ENCODE data around the gene NFE2L2.

Gene NFE2L2

GRCh38 chr2:177281400-177282180 is 17.1 kb upstream of the NFE2L2 start:
- Histone ChIP-seq H3K36me3 (ENCODE audit: insufficient read depth, low read length) (no peaks in the 10 kb centered on the region), H3K9ac (ENCODE audit: low read depth, low read length, poor library complexity, severe bottlenecking) (no peak overlapping the region), H3K27me3 (ENCODE audit: insufficient read depth, low read length, poor library complexity, severe bottlenecking) (no peaks in the 10 kb centered on the region), H4K20me1 (ENCODE audit: insufficient read depth, low read length, poor library complexity, severe bottlenecking) (no peaks in the 10 kb centered on the region), H3K9me3 (ENCODE audit: insufficient read depth, low read depth, low read length) (no peaks in the 10 kb centered on the region), H3K4me3 (ENCODE audit: low read length, poor library complexity, severe bottlenecking) (no peak overlapping the region), H2AFZ (ENCODE audit: low read length) (peak overlapping the region; percentile 23; the same call in 1 of the 2 replicates), H3K79me2 (ENCODE audit: insufficient read depth, low read length) (no peaks in the 10 kb centered on the region), H3K9me2 (replicated peaks; ENCODE audit: low read depth, low read length) (no peaks in the 10 kb centered on the region), H3F3A (ENCODE audit: low read depth) (no peaks in the 10 kb centered on the region), H3K4me2 (ENCODE audit: low read depth, low read length, poor library complexity, severe bottlenecking) (no peak overlapping the region), H3K4me1 (ENCODE audit: insufficient read depth, low read length, poor library complexity, severe bottlenecking) (peaks cover 25% of the 10 kb centered on the region)
- no peak for TF ChIP-seq EZH2phosphoT487 (IDR thresholded peaks at IDR 0.05; ENCODE audit: borderline replicate concordance)
- no peak for TF ChIP-seq CTCF (conservative IDR thresholded peaks at IDR 0.05; ENCODE audit: low read length)

GRCh38 chr2:177279847-177280246 is 15.3 kb upstream of the NFE2L2 start:
- no peaks in the 10 kb centered on the region for H3K36me3 ChIP-seq (ENCODE audit: insufficient read depth, low read length)
- no peak overlapping the region for H3K4me3 ChIP-seq (ENCODE audit: low read length, poor library complexity, severe bottlenecking)
- H3K9me2 ChIP-seq (replicated peaks; ENCODE audit: low read depth, low read length): no peaks in the 10 kb centered on the region
- TF ChIP-seq EZH2phosphoT487 (IDR thresholded peaks at IDR 0.05; ENCODE audit: borderline replicate concordance) (no peak), CTCF (conservative IDR thresholded peaks at IDR 0.05; ENCODE audit: low read length) (no peak)
- H3K9me3 ChIP-seq (ENCODE audit: insufficient read depth, low read depth, low read length): no peaks in the 10 kb centered on the region
- H3F3A ChIP-seq (ENCODE audit: low read depth): no peaks in the 10 kb centered on the region
- no peak overlapping the region for H3K4me2 ChIP-seq (ENCODE audit: low read depth, low read length, poor library complexity, severe bottlenecking)
- H3K4me1 ChIP-seq (ENCODE audit: insufficient read depth, low read length, poor library complexity, severe bottlenecking): peaks cover 18% of the 10 kb centered on the region
- no peaks in the 10 kb centered on the region for H3K27me3 ChIP-seq (ENCODE audit: insufficient read depth, low read length, poor library complexity, severe bottlenecking)
- H4K20me1 ChIP-seq (ENCODE audit: insufficient read depth, low read length, poor library complexity, severe bottlenecking): no peaks in the 10 kb centered on the region
- H3K79me2 ChIP-seq (ENCODE audit: insufficient read depth, low read length): no peaks in the 10 kb centered on the region
- H2AFZ ChIP-seq (ENCODE audit: low read length): no peak overlapping the region
- H3K9ac ChIP-seq (ENCODE audit: low read depth, low read length, poor library complexity, severe bottlenecking): no peak overlapping the region

- H3K9me2 ChIP-seq (replicated peaks; ENCODE audit: low read depth, low read length): no peaks in the 10 kb centered on the region
- H2AFZ ChIP-seq (ENCODE audit: low read length): no peak overlapping the region
- no peaks in the 10 kb centered on the region for H3K27me3 ChIP-seq (ENCODE audit: insufficient read depth, low read length, poor library complexity, severe bottlenecking)
- H4K20me1 ChIP-seq (ENCODE audit: insufficient read depth, low read length, poor library complexity, severe bottlenecking): no peaks in the 10 kb centered on the region
- peaks cover 14% of the 10 kb centered on the region for H3K4me1 ChIP-seq (ENCODE audit: insufficient read depth, low read length, poor library complexity, severe bottlenecking)
- no peaks in the 10 kb centered on the region for H3F3A ChIP-seq (ENCODE audit: low read depth)
- no peak overlapping the region for H3K4me2 ChIP-seq (ENCODE audit: low read depth, low read length, poor library complexity, severe bottlenecking)
- H3K36me3 ChIP-seq (ENCODE audit: insufficient read depth, low read length): no peaks in the 10 kb centered on the region
- H3K9me3 ChIP-seq (ENCODE audit: insufficient read depth, low read depth, low read length): no peaks in the 10 kb centered on the region
- no peak overlapping the region for H3K9ac ChIP-seq (ENCODE audit: low read depth, low read length, poor library complexity, severe bottlenecking)
- TF ChIP-seq EZH2phosphoT487 (IDR thresholded peaks at IDR 0.05; ENCODE audit: borderline replicate concordance) (no peak), CTCF (conservative IDR thresholded peaks at IDR 0.05; ENCODE audit: low read length) (no peak)
- no peaks in the 10 kb centered on the region for H3K79me2 ChIP-seq (ENCODE audit: insufficient read depth, low read length)
- no peak overlapping the region for H3K4me3 ChIP-seq (ENCODE audit: low read length, poor library complexity, severe bottlenecking)
Measured at GRCh38 chr2:177275743-177276055, 11.2 kb upstream of the NFE2L2 start.

Measured in Loucy (cell line).